Stimulated activated CD4-positive, alpha-beta T cell treated with anti-CD3 and anti-CD28 coated beads, Interleukin-4, amount 100 ng/mL, for 48 hours (primary cell): Measurements from ENCODE around the gene RNF121.
"Not testable (repeated sequence)": the region's sequence is repeated elsewhere in the genome, so short reads cannot be mapped to it uniquely, and the experiment has no call there.

Source experiments
- DNase-seq, 2 donors: peaks; one replicate each; pipeline ENCODE4 v3.0.0-alpha.2; 2020; ENCODE audit warnings: low read depth in 2 of 2

The RNF121 gene

DNA sequence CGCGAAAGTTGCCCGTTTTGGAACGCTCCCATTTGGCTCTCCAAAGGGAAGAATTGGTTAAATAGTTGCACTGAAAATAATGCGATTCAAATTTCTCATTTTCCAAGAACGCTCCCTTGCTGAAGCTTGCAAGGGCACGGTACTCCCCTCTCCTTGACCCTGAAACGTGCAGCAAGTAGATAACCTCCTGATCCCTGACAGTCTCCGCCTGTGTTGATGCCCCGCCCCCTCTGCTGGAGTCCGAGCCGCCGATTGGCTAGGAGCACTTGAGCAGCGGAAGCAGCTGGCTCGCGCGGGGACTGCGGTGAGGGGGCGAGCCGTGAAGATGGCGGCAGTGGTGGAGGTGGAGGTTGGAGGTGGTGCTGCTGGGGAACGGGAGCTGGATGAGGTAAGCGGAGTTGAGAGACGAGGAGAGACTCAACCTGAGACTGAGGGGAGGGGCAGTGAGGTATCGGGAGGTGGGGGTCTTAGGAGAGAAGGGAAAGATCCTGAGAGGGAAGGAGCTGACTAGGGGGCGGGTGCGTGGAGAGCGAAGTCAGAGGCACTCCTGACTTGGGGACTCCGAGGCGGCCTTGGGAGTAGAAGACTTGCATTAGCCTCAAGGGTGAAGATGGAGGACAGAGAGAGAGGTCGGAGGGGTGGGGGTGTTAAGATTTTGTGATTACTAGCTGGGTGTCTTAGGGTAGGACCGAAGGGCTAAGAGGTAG is at the start of gene RNF121:
RNF121 (plus strand) TSS at position 310 of the 707 bp plus-strand sequence; CDS start at position 326, 16 bp downstream.
- DNase-seq = peak; percentile 98 to 99

DNA sequence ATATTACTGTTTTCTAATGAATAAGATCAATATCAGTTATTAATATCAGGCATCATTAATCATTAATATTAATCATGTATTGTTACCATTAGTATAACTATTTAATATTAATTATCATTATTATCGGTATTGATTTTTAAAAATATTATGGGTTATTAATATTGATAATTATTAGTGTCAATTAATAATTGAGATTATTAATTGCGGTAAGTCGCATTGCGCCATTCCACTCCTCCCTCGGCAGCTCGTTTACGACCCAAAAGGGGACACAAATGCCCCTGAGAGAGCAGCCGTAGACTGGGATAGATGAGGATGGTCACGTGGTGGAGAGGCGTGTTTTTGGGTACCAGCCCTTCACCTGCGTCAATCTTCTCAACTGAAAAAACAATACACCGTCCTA is 43.0 kb upstream of the RNF121 start:
- DNase-seq = not testable (repeated sequence)

DNA sequence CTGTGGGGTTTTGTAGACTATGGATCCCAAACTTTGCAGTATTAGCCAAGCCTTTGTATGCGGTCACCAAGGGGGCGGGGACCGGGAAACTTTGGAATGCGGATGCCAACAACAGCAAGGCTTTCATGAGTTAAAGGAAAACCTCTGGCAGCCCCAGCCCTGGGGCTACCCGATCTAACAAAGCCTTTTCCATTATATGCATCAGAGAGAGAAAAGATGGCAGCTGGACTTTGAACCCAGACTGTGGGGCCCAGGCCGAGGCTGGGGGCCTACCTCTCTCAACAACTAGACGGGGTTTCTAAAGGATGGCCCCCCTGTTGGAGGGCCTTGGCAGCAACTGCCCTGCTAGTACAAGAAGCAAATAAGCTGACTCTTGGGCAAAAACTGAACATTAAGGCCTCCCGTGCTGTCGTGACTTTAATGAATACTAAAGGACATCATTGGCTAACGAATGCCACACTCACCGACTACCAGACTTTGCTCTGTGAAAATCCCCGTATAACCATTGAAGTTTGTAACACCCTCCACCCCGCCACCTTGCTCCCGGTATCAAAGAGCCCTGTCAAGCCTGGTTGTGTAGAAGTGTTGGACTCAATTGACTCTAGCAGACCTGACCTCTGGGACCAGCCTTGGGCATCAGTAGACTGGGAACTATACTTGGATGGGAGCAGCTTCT is 40.4 kb upstream of the RNF121 start:
- not testable (repeated sequence) for DNase-seq

DNA sequence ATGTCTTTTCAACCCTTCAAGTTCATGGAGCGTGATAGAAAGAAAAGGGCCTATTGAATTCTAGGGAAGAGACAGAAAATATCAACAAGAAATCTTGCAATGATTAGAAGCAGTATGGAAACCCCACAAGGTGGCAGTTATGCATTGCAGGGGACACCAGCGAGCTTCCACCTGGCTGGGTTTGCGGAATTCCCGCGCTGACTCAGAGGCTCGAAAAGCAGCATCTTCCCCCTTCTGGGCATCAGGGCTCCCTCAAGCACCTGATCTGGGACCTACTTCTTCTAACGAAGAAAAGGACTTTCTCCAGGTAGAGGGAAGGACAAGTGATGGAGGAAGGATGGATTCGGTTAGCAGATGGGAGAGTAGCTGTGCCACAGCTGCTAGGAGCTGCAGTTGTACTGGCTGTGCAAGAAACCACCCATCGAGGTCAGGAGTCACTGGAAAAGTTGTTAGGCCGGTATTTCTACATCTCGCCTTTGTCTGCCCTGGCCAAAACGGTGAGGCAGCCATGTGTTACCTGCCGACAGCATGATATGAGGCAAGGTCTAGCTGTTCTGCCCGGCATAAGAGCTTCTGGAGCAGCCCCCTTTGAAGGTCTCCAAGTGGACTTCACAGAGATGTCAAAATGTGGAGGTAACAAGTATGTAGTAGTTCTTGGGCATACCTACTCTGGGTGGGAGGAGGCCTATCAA is 39.5 kb upstream of the RNF121 start:
- not testable (repeated sequence) for DNase-seq

DNA sequence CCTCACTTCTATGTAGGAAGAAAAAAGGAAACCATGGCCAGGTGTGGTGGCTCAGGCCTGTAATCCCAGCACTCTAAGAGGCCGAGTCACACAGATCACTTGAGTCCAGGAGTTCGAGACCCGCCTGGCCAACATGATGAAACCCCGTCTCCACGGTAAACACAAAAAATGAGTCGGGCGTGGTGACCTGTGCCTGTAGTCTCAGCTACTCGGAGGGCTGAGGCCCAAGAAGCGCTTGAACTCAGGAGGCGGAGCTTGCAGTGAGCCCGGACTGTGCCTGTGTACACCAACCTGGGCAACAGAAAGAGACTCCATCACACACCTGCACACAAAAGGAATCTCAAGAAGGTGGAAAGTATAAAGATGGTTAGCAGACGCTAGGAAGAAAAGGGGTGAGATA is 32.9 kb upstream of the RNF121 start:
- DNase-seq = no peak

DNA sequence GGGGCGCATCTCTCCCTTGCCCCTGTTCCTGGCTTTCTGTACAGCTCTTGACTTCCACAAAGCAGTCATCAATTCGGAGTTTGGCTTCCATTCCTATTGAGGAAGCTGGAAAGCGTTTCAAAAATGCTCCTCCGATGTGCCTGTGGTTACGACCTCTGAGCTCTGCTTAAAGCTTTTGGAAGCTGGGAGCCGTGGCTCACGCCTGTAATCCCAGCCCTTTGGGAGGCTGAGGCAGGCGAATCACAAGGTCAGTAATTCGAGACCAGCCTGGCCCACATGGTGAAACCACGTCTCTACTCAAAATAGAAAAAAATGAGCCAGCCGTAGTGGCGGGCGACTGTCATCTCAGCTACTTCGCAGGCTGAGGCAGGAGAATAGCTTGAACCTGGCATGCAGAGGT is 27.7 kb upstream of the RNF121 start:
- DNase-seq = not testable (repeated sequence)

DNA sequence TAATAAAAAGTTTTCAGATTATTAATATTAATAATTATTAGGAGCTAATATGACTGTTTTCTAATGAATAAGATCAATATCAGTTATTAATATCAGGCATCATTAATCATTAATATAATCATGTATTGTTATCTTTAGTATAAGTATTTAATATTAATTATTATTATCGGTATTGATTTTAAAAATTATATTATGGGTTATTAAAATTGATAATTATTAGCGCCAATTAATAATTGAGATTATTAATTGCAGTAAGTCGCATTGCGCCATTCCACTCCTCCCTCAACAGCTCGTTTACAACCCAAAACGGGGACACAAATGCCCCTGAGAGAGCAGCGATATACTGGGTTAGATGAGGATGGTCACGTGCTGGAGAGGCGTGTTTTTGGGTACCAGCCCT is 20.6 kb upstream of the RNF121 start:
- DNase-seq = no peak

DNA sequence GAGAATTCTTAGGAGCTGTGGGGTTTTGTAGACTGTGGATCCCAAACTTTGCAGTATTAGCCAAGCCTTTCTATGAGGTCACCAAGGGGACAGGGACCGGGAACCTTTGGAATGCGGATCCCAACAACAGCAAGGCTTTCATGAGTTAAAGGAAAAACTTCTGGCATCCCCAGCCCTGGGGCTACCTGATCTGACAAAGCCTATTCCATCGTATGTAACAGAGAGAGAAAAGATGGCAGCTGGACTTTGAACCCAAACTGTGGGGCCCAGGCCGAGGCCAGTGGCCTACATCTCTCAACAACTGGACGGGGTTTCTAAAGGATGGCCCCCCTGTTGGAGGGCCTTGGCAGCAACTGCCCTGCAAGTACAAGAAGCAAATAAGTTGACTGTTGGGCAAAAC is 18.1 kb upstream of the RNF121 start:
- DNase-seq = not testable (repeated sequence)

- DNase-seq = peak; percentile 67 to 80
These were observed 17.4 kb upstream of the RNF121 start for GRCh38 chr11:71911321-71911985.

DNA sequence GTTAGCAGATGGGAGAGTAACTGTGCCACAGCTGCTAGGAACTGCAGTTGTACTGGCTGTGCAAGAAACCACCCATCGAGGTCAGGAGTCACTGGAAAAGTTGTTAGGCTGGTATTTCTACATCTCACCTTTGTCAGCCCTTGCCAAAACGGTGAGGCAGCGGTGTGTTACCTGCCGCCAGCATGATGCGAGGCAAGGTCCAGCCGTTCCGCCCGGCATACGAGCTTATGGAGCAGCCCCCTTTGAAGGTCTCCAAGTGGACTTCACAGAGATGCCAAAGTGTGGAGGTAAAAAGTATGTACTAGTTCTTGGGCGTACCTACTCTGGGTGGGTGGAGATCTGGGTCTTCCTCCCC is 16.9 kb upstream of the RNF121 start:
- not testable (repeated sequence) for DNase-seq

DNA sequence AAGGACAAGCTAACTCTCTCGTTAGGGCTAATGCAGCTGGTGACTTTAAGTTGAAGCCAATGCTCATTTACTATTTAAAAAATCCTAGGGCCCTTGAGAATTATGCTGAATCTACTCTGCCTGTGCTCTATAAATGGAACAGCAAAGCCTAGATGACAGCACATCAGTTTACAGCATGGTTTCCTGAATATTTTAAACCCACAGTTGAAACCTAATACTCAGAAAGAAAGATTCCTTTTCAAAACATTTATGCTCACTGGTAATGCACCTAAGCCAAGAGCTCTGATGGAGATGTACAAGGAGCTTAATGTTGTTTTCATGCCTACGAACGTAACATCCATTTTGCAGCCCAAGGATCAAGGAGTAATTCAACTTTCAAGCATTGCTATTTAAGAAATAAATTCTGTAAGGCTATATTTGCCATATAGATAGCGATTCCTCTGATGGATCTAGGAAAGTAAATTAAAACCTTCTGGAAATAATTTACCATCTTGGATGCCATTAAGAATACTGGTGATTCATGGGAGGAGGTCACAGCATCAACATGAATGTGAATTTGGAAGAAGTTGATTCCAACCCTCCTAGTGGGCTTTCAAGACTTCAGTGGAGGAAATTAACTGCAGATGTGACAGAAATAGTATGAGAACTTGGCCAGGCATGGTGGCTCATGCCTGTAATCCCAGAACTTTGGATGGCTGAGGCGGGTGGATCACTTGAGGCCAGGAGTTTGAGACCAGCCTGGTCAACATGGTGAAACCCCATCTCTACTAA is 14.9 kb upstream of the RNF121 start:
- DNase-seq = no peak

GRCh38 chr11:71914617-71915189 is 14.1 kb upstream of the RNF121 start:
- DNase-seq = no peak

GRCh38 chr11:71917646-71918140 is 11.2 kb upstream of the RNF121 start:
- no peak for DNase-seq

GRCh38 chr11:71927820-71928736 is 768 bp upstream of the RNF121 start, which contains the start of gene XNDC1N:
TSS of gene XNDC1N (minus strand) at chr11:71928594. CDS start at chr11:71923353, 5,241 bp downstream.
- peak; percentile 46 to 70 for DNase-seq

DNA sequence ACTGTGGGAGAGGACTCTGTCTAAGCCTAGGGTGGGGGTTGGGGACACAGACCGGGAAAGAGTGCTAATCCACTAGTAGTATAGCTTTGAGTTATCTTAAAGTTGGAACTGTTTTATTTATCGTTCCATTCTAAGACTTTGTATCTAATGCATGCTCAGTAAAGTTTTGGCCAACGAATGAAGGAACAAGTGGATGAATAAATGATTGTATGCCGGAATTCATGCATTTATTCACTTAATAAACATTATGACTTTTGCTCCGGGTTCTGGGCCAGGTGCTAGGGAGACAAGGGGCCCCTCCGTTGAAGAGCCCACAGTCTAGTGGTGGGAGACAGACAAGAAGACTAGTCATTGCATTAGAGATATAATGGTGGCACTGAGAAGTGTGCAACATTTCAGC is 645 bp downstream of the RNF121 start:
- DNase-seq = no peak

DNA sequence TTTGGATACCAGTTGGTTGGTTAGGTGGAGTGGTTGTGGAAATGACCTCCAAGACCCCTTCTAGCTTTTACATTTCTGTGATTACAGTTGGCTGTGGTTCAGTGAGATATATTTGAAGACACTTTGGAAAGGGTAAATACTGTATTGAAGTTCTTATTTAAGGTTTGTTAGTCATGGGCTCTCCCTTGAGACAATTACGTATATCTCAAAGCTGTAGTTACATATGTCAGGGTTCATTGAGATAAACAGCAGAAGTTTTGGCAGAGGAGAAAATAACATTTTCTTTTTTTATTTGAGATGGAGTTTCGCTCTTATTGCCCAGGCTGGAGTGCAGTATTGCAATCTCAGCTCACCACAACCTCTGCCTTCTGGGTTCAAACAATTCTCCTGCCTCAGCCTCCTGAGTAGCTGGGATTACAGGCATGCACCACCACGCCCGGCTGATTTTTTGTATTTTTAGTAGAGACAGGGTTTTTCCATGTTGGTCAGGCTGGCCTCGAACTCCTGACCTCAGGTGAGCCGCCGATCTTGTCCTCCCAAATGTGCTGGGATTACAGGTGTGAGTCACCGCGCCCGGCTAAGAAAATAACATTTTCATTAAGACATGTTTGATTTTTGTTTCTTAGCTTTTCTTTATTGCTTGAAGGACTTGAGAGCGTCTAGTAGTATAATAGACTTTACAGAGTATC is 1.9 kb downstream of the RNF121 start:
- DNase-seq = peak in 1 of 2 donors; percentile 14

GRCh38 chr11:71931245-71931602 is 2.4 kb downstream of the RNF121 start:
- DNase-seq = no peak

DNA sequence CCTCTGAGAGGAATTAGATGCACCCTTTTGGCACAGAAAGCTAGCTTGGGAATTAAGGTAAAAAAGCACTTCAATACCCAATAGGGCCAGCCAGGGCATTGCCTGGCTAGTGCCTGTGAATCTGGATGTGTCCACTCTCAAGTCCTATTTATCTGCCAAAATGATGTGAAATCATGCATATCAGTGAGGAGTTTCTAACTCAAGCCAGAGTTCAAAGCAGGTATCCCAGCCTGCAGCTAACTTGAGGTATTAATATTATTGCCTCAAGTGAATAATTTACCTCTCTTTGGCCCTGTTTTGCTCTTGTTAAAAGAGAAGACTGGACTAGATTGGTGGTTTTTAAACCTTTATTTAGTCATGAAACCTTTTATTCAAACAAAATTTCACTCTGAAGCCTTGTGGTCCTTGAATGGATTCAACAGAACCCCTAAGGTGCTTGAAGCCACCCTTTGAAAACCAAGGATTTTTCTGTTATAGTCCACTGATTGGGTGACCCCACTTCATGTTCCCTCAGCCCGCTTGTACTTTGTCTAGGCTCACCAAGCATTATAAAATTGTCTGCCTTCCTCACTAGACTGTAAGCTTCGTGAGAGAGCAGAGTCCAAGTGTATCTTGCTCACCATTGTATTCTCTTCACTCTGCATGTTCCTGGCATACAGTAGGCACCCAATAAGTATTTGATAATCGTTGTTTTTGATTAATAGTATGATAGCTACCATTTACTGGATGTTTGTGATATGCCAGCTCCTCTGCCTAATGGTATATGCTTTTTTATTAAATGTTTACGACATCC is 4.5 kb downstream of the RNF121 start:
- DNase-seq = no peak
